ENCODE data around the gene HIVEP3.

The HIVEP3 gene

GRCh38 chr1:41462680-41463004 is 456.1 kb downstream of the HIVEP3 start:
- no peak for DNase-seq (ENCODE audit: low read depth)
- H3K4me3 ChIP-seq (ENCODE audit: low read depth, low read length) = no peak overlapping the region
- no peak for TF ChIP-seq CTCF (IDR thresholded peaks at IDR 0.05; ENCODE audit: insufficient read depth, low read depth, low read length, missing control alignments)

GRCh38 chr1:41461790-41462679 is 456.7 kb downstream of the HIVEP3 start:
- H3K4me3 ChIP-seq (ENCODE audit: low read depth, low read length) = no peak overlapping the region
- TF ChIP-seq CTCF (IDR thresholded peaks at IDR 0.05; ENCODE audit: insufficient read depth, low read depth, low read length, missing control alignments) = no peak
- DNase-seq (ENCODE audit: low read depth) = no peak

GRCh38 chr1:41456847-41457540 is 461.7 kb downstream of the HIVEP3 start:
- no peak for DNase-seq (ENCODE audit: low read depth)
- TF ChIP-seq CTCF (IDR thresholded peaks at IDR 0.05; ENCODE audit: insufficient read depth, low read depth, low read length, missing control alignments) = no peak
- H3K4me3 ChIP-seq (ENCODE audit: low read depth, low read length) = no peak overlapping the region

Data from GM12865 (cell line).